Measurements from ENCODE around the gene TBX19.

The TBX19 gene

DNA sequence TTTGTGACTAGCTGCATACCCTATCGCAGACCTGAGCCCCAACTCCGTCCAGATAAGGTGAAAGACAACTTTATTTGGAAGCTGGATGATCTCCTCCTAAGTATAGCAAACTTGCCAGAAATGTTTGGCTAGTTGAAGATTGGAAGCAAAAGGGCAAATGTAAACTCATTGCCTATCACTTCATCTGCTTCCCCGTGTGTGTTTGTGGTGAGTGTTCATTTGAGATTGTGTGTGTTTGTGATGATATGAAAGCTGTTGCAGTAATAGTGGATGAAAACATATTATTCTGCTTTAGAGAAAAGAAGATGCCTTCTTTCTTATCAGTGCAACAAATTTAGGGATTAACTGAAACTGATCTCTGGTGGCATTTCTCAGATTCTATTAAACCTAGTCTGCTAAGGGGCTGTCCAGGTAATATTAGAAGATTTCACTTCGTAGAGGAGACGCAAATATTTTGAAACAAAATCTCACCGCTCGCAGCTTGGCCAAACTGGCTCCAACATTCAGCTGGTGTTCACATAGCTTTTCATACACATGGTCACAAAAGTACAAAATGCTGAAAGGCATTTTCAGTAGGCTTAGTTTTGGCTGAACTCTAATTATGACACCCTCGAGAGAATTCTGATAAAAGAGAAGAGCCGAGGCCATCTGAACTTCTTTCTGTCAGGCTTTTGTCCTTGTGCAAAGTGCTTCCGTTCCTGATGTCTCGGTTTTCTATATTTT lies 1.1 kb downstream of the TBX19 start:
- no peak for DNase-seq (ENCODE audit: low read depth in 2 of 2)

DNA sequence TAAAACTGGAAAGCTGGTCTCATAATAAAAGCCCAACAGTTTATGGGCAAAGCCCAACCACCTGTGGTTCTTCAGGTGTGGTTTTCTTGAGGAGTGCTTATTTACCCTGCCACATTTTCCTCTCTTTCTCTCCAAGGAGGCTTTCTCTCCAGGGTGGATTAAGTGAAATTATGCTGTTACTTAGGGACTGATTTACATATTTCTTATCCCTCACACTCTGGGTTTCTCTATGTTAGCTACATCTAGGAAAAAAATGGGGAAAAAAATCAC lies 4.8 kb downstream of the TBX19 start:
- DNase-seq (ENCODE audit: low read depth in 2 of 2): no peak

DNA sequence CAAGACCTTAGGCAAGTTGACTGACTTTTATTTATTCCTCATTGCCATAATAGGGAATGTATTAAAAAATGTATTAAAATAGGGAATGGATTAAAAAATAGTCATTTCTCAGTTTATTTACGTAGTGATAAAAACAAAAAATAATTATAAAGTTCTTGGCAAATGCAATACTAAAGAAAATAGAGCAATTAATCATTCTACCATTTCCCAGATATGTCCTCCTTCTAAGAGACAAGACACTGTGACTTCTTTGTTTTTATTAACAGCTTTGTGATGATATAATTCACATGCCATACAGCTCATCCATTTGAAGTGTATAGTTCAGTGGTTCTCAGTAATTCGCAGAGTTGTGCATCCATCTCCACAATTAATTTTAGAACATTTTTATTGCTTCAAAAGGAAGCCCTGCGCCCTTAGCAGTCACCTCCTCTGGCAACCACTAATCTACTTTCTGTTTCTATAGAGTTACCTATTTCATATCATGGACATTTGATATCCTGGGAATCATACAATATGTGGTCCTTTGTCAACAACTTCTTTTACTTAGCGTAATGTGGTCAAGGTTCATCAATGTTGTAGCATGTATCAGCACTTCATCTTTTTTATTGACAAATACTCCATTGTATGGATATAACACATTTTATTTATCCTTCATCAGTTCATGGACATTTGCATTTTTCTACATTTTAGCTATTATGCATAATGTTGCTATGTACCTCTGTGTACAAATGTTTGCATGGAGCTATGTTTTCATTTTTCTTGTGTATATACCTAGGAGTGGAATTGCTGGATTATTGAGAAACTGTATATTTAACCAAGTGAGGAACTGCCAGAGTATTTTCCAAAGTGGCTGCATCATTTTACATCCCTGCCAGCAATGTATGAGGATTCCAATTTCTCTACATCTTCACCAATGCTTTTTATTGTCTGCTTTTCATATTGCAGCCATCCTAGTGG lies 5.6 kb downstream of the TBX19 start:
- no peak for DNase-seq (ENCODE audit: low read depth in 2 of 2)

DNA sequence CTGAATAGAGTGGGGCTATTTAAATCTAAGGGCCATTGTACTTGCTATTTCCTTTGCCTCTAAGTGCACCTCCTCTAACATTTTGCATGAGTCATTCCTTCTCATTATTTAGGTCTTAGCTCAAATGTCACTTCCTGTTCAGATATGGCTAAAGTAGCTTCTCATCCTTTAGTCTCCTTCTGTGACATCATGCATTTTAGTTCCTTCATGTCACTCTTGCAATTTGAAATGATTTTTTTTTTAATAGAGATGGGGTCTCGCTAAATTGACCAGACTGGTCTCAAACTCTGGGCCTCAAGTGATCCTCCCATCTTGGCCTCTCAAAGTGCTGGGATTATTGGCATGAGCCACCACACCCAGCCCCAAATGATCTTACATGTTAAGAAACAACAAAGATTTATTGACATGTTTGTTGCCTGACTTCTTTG lies 6.6 kb downstream of the TBX19 start:
- DNase-seq (ENCODE audit: low read depth in 2 of 2): no peak

DNA sequence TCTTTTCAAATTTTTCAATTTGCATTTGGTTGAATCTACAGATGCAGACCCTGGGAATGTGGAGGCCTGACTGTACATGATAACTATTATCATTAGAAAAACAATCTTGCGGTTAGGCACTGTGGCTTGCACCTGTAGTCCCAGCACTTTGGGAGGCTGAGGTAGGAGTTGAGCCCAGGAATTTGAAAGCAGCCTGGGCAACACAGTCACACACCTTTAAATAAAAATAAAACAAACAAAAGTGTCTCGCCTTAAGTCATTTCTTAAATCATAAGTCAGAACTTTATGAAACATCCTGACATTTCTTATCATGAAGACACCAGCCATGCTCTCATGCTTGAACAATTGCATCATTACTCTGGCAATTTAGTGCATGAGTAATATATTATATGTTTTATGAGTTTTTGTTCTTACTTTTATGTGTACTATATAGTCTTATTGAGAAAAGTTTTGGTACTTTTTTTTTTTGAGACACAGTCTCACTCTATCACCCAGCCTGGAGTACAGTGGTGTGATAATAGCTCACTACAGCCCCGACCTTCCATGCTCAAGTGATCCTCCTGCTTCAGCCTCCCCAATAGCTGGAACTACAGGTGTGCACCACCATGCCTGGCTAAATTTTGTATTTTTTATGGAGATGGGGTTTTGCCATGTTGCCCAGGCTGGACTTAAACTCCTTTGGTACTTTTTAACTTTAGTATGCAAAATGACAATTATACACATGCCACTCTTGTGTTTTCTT lies 7.8 kb downstream of the TBX19 start:
- DNase-seq (ENCODE audit: low read depth in 2 of 2): no peak

DNA sequence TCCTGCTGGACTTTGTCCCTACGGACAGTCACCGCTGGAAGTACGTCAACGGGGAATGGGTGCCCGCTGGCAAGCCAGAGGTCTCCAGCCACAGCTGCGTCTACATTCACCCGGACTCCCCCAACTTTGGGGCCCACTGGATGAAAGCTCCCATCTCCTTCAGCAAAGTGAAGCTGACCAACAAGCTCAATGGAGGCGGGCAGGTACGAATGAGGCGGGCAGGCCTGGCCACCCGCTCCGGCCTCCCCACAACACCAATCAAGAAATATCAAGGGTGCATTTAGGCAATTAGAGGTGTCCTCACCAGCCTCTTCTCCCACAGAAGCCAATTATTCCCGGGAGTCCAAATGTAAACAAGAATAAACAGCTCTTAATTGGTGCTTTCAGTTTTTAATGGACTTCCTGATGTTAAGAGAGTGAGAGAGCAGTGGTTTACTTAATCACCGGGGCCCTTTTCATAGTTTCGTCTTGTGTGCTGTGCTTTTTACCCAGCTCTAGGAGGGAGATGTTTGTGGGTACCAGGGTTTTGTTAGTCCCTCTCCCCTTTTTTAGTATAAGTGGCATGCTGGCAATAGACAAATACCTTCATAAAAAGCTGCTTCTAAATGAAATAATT lies 10.7 kb downstream of the TBX19 start:
- DNase-seq (ENCODE audit: low read depth in 2 of 2): no peak

DNA sequence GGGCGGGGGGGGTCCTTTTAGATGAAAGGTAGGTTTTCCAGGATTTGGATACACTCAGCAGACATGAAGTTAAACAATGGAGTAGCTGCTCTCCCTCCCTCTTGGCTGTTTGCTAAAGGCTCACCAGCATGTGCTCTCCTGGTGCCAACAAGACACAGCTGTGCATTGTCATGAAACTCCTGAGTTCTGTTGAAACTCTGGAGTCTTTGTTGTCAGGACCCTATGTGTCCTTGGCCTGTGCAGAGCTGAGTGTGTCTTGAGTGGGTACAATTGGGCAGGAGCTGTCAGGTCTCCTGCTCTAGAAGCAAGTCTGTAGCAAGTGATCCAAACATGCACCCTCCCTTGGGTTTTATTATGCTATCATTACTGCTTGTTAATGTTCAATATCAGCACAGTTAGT lies 12.7 kb downstream of the TBX19 start:
- no peak for DNase-seq (ENCODE audit: low read depth in 2 of 2)

DNA sequence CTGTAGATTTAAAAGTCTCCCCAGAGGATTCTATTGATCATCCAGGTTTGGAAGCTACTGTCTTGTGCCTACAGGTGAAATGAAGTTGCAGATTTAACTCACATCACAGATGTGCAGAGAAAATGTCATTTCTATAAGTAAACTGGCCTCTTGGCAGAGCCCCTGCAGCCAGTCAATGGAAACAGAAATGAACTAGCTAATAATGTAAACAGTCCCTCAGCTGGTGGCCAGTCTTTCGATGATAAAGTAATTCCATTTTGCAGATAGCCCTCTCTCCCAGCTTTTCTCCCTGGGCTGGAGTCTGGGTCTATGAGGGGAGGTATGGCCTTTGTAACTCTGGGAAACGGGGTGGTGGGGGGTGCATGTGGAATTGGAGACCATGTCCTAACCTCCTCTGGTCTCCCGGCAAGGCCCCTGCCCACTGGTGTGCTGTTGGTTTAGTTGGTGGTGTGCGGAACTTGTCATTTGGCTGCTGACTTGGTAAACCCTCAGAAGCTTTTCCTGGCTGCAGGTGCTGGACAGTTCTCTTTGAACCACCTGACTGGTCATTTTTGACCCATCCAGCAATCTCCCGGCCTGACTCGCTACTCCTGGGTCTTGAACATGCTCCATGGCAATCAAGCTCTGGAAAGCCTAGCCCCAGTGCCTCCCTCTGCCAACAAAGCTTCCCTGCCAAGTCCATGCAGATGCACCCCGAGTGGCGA lies 14.9 kb downstream of the TBX19 start:
- no peak for DNase-seq (ENCODE audit: low read depth in 2 of 2)

DNA sequence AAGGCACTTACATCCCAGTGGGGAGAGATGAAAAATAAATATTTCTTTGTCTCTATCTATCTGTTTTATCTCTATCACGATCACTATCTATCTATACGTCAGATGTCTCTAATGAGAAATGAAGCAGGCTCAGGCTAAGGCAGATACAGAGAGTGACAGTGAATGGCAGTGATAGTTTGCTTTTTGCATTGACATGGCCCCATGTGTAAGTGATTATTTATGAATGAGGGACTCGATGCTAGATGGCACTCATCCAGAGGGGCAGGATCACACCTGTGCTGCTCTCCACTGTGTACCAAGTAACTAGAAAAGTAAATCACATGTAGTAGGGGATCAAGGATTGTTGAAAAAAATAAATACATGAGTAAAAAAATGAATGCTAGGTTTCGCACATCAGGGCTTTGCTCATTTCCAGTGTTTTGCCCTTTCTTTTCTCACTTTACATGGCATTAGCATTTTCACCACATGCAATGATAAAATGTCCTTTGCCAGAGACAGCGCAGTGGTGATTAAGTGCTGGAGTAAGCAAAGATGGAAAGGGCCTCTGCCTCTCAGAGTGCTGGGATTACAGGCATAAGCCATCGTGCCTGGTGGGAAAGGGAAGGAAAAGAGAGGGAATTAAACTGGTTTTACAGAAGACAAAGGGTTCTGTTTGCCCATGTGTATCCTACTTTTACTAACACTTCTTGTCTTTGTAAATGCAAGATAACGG lies 16.5 kb downstream of the TBX19 start:
- DNase-seq (ENCODE audit: low read depth in 2 of 2): no peak

DNA sequence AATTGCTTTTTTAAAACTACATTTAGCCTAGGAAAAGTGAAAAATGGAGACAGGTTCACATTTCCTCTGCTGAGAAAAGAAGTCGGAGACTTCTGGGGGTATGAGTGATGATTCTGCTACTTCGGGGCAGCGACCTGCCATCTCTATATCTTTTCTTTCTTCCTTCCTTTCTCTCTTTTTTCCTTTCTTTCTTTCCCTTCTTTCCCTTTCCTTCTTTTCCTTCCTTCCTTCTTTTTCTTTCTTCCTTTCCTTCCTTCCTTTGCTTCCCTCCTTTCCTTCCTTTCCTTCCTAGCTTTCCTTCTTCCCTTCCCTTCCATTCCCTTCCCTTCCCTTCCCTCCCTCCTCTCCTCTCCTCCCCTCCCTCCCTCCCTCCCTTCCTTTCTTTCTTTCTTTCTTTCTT lies 17.8 kb downstream of the TBX19 start:
- DNase-seq (ENCODE audit: low read depth in 2 of 2): no peak

DNA sequence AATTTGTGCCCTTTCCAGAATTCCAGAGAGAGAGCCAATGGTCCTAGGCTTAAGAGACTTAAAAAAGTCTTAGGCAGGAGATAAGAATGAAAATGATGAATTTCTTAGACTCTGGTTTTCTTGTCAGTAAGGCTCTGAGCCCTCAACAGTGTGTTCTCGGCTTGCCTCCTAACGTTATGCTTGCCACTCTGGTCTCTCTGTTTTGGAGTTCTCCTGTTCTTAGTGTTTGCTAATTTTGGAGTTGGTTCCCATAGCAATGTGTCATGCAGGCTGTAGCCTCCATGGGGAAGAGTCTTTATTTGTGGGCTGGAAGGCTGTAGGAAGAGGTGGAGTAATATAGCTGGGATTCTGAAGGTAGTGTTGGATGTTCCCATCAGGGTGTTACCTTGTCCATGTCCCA lies 19.9 kb downstream of the TBX19 start:
- DNase-seq (ENCODE audit: low read depth in 2 of 2): no peak

DNA sequence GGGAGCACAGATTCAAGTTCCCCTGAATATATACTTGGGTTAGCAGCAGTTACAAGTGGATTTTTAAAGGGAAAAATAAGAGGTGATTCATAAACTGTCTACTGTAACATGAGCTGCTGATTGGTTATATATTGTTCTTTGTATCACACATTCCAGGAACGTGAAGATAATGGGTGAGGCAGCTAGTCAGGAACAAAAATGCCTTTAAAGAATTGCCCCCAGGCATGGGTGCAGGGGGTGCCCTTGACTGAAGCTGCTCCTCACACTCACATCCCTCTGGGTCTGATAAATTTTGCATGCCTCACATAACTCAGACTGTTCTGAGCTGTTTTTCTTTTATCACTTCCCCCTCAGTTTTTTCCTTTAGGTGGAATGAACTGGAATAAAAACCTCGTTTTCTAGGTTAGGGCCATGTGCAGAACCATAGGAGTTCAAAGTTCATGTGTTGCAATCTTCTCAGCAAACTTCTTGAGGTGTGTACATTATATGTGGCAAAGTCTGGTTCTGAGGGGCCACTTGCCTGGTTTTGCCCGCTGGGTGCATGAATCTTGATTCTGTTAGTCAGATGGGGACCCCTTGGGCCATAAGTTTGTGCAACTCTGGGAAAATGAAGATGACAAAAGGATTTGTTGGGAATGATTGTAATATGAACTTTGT lies 21.1 kb downstream of the TBX19 start:
- DNase-seq (ENCODE audit: low read depth in 2 of 2): no peak

DNA sequence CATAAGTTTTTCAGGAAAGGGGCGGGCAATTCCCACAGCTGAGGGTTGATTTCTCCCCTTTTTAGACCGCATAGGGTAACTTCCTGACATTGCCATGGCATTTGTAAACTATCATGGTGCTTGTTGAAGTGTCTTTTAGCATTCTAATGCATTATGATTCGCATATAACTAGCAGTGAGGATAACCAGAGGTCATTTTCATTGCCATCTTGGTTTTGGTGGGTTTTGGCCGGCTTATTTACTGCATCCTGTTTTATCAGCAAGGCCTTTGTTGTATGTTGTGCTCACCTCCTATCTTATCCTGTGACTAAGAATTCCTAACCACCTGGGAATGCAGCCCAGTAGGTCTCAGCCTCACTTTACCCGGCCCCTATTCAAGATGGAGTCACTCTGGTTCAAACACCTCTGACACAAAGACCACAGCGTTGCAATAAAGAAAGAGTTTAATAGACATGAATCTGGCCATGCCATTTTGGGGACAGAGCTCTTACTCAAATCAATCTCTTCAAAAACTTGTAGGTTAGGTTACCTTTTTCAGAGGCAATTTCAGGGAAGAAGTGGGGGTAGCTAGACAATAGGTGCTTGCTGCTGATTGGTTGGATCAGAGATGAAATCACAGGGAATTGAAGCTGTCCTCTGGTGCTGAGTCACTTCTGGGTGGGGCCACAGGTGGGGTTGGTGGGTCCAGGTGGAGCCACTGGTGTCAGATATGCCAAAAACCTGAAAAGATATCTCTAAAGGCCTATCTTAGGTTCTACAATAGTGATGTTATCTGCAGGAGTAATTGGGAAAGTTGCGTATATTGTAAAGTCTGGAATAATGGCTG lies 23.3 kb downstream of the TBX19 start:
- no peak for DNase-seq (ENCODE audit: low read depth in 2 of 2)

DNA sequence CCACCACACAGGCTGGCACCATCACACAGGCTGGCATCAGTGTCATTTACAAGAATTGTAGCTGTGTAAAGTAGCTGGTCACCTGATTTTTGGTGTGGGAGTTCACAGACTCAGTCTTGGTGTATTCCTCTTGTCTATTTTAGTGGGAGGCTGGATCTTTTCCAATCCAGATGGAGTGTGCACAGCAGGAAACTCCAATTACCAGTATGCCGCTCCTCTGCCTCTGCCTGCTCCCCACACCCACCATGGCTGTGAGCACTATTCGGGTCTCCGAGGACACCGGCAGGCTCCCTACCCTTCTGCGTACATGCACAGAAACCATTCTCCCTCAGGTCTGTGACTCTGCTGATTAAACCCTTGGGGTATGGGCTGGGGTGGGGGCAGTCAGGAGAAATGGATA lies 24.2 kb downstream of the TBX19 start:
- DNase-seq (ENCODE audit: low read depth in 2 of 2): no peak

DNA sequence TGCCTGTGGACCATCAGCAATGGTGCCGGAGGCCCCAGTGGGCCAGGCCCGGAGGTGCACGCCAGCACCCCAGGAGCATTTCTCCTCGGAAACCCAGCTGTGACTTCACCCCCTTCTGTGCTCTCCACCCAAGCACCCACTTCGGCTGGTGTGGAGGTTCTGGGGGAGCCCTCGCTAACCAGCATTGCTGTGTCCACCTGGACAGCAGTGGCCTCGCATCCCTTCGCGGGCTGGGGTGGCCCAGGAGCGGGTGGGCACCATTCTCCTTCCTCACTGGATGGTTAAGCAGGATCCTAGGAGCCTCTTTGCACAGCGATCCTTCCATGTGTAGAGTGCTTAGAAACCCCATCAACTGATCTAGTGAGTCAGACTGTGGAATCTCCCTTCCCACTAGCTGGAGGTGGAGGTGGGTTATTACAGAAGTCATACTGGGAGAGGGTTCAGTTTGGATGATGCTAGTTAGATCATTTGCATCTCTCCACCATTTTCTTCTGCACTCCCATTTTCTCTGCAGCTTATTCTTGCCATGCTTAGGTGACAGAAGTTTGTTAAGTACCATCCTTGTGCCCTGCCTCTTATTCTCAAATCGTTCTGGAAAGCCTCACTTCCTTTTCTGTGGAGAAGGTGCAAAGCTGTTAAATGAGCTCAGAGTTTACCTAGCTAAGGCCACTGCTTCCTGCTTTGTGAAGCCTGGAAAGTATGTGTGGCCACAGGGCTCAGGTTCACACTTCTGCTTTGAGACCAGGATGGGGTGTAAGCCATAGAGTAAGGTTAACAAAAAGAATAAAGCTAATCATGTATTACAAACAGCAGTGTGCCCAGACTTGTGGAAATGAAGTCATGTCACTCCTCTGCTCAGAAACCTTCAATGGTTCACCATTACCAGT lies 32.3 kb downstream of the TBX19 start:
- DNase-seq (ENCODE audit: low read depth in 2 of 2): no peak

DNA sequence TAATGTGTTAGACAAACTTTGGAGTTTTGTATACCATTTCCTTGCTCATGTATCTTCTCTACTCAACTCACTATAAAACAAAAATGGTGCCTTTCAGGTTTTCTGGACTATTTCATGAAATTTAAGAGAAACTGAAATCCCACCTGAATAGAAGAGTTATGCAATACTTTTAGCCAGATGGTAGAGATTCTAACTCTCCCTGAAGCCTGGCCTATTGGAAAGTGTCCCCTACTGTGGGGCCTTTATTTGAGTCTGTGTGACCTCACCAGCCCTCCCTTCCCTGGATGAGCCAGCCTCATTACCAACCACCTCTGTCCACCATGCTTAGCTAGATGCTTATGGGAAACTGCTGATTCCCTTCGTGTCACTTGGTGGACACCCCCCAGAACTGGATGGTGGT lies 35.5 kb downstream of the TBX19 start:
- no peak for DNase-seq (ENCODE audit: low read depth in 2 of 2)

DNA sequence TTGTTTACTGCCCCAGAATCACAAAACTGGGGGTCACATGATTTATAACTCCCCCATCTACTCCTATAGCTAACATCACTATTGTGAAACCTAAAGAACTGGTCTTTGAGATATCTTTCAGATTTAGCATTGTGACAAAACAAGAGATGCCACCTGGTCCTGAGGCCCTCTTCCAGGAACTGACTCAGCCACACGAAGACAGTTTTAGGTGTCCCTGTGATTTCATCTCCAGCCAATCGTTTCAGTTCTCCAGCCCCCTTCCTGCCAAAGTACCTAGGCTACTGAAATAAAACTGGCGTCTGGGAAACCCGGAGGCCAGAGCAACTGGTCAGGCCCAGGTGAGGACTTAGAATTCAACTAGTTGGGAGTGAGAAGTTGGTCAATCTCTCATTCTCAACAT lies 36.6 kb downstream of the TBX19 start:
- DNase-seq (ENCODE audit: low read depth in 2 of 2): no peak

DNA sequence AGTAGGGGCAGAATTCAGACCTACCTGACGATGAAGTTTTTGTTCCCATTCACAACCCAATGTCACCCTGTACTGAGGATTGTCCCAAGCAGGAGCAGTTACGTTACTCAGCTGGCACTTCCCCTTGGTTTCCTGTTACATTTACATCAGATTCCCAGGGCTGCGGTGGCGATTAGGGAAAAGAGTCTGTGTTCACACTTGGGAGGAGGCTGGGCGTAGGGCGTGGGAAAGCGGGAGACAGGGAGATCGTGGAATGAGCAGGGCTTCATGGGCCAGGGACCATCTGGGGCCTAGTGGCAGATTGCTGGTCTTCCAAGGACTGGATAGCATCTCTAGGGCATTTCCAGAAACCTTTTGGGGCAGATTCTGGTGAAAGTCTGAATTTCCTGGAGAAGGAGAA lies 39.0 kb downstream of the TBX19 start:
- DNase-seq (ENCODE audit: low read depth in 2 of 2): no peak

DNA sequence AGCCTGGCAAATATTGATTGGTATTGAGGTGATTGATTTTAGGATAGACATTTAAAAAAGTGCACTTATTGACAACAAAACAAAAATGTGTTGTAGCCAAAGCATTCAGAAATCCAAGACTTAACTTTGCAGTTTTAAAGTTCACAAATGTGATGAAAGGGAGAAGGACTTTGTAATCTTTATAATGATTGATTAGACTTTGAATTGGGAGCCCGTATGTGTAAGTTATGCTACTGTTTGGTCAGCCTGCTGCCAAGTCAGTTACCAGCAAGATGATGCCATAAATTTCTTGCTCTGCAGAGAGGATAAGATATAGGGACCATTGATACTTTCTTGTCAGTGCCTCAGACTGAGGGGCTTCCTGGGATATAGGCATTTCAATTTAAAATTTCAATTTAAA lies 39.5 kb downstream of the TBX19 start:
- DNase-seq (ENCODE audit: low read depth in 2 of 2): no peak
